ENCODE results near the gene USF3. TPM values are rescaled to one million over a fixed set of nuclear protein-coding genes. Genes with fewer than 3 reads are reported as not detected.

The USF3 gene, protein sequence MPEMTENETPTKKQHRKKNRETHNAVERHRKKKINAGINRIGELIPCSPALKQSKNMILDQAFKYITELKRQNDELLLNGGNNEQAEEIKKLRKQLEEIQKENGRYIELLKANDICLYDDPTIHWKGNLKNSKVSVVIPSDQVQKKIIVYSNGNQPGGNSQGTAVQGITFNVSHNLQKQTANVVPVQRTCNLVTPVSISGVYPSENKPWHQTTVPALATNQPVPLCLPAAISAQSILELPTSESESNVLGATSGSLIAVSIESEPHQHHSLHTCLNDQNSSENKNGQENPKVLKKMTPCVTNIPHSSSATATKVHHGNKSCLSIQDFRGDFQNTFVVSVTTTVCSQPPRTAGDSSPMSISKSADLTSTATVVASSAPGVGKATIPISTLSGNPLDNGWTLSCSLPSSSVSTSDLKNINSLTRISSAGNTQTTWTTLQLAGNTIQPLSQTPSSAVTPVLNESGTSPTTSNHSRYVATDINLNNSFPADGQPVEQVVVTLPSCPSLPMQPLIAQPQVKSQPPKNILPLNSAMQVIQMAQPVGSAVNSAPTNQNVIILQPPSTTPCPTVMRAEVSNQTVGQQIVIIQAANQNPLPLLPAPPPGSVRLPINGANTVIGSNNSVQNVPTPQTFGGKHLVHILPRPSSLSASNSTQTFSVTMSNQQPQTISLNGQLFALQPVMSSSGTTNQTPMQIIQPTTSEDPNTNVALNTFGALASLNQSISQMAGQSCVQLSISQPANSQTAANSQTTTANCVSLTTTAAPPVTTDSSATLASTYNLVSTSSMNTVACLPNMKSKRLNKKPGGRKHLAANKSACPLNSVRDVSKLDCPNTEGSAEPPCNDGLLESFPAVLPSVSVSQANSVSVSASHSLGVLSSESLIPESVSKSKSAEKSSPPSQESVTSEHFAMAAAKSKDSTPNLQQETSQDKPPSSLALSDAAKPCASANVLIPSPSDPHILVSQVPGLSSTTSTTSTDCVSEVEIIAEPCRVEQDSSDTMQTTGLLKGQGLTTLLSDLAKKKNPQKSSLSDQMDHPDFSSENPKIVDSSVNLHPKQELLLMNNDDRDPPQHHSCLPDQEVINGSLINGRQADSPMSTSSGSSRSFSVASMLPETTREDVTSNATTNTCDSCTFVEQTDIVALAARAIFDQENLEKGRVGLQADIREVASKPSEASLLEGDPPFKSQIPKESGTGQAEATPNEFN (N-terminal part only)
- 7.3 and 8.8 TPM in 2 replicates for total RNA-seq (2014; rRNA removed; shearing (Covaris generic))

GRCh38 chr3:113695786-113696645 lies at the start of gene USF3:
USF3 (minus strand) TSS chr3:113696642; CDS start chr3:113674878, 21,764 bp downstream.

GRCh38 chr3:113745756-113746547 lies 49.5 kb upstream of the USF3 start, which contains the start of gene NAA50:
NAA50 (minus strand) TSS chr3:113746249; CDS start chr3:113745949, 300 bp downstream.

Small RNAs within 50 kb of the gene (small RNA-seq; reads per million reads assigned to genes)
- gene RN7SL767P = 0.13 reads per million

Other genes starting within 250 kb of the USF3 start
- 22.1 and 29.6 TPM in 2 replicates for gene SPICE1, start 181.5 kb downstream of the USF3 start, total RNA-seq (2014; rRNA removed; shearing (Covaris generic))
- not detected in 2 replicates for gene SIDT1, start 164.1 kb downstream of the USF3 start, total RNA-seq (2014; rRNA removed; shearing (Covaris generic))
- 233 and 355 TPM in 2 replicates for gene NAA50, start 49.6 kb upstream of the USF3 start, total RNA-seq (2014; rRNA removed; shearing (Covaris generic))
- gene ATP6V1A, start 50.4 kb upstream of the USF3 start, total RNA-seq (2014; rRNA removed; shearing (Covaris generic)) = 29.4 and 34.7 TPM in 2 replicates
- gene GRAMD1C, start 142.1 kb upstream of the USF3 start, total RNA-seq (2014; rRNA removed; shearing (Covaris generic)) = 5.2 and 6.4 TPM in 2 replicates